Brain microvascular endothelial cell (primary cell): ENCODE results near the gene ACOD1.
"Not testable (repeated sequence)": the region's sequence is repeated elsewhere in the genome, so short reads cannot be mapped to it uniquely, and the experiment has no call there.

Experiments used
- DNase-seq: peaks from one replicate; pipeline ENCODE4 v3.0.0-alpha.2; 2020
- H3K27ac ChIP-seq: fragments of 250-450 bp; sonication (Bioruptor Pico); 2 replicates; pipeline ENCODE4 v1.5.1; 2020; ENCODE audit warnings: mild to moderate bottlenecking, moderate library complexity
- H3K27me3 ChIP-seq: fragments of 250-450 bp; sonication (Bioruptor Pico); replicated peaks from 2 replicates; pipeline ENCODE4 v1.5.1; 2020; ENCODE audit warnings: mild to moderate bottlenecking
- H3K36me3 ChIP-seq: fragments of 250-450 bp; sonication (Bioruptor Pico); replicated peaks from 2 replicates; pipeline ENCODE4 v1.5.1; 2020; ENCODE audit warnings: mild to moderate bottlenecking
- H3K4me3 ChIP-seq: 2 replicates; pipeline ENCODE4 v1.5.1; 2011; ENCODE audit warnings: low read depth, mild to moderate bottlenecking, control low read depth, low read length, moderate library complexity
- CTCF ChIP-seq: IDR thresholded peaks from 2 replicates; pipeline ENCODE4 v1.5.1; 2011; ENCODE audit warnings: low read depth, mild to moderate bottlenecking, moderate library complexity, low read length, control low read depth, inconsistent platforms; ENCODE audit errors: missing control alignments
- in situ Hi-C: cut with HindIII; loops from 2 replicates; pipeline ENCODE4 v1.10.0; 2017; ENCODE audit warnings: low sequenced_read_pairs, low pct_ligation_motif_present

The ACOD1 gene

DNA sequence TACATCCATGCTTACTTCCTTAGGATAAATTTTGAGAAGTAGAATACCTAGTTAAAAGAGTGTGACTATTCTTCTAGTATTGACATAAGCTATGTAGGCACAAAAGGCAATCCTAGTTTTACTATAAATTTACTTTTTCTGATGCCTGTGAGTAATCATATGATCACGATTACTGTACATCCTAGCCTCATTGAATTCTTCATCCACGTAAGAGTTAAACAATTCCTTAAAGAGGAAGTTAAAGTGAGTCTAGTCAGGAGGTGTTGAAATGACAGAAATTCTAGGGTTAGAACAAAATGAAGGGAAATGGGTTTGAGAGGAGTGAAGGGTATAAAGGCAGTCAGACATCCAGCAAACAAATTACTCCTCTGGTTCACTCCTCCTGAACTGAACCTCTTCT is at the start of gene ACOD1:
Gene ACOD1 (plus strand): TSS at position 363 of the 400 bp plus-strand sequence. CDS start 48 bp downstream, outside the sequence.
- in situ Hi-C loops, result no loop called here
- Histone ChIP-seq H3K27me3 (no peaks in the 10 kb centered on the region), H3K27ac (no peak within 1 kb of the TSS), H3K36me3 (no peaks in the 10 kb centered on the region), H3K4me3 (no peak within 1 kb of the TSS)
- no peak for DNase-seq
- no peak for TF ChIP-seq CTCF

- H3K27ac ChIP-seq, H3K36me3 ChIP-seq, H3K4me3 ChIP-seq, in situ Hi-C loops, DNase-seq, H3K27me3 ChIP-seq: not testable (repeated sequence)
Measured at GRCh38 chr13:76899066-76899465, 49.2 kb upstream of the ACOD1 start.

DNA sequence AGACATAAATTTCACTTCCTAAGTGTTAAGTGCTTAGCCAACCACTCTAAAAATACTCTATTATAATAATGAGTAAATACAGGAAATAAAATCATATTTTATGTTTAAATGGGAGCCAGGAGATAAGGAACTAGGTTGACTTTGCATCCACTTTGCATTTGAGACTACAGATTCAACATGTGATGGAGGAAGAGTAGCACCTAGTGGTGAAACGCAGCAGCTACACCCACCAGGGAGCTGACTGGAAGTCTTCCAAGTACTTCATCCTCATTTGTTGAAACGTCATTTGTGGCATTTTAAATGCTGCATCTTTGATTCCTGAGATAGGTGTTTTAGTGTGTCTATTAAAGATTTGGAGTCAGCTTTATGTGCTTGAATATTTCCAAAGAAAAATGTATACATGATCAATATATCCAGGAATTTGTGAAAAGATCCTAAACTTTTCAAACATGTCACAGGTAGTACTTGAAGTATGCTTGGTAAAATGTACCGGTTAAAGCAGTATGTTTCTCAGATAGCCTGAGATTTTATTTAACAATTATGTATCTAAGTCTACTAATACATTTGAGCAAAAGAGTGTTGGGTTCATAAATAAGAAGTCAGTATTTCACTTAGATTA is 44.7 kb upstream of the ACOD1 start:
- no peaks in the 10 kb centered on the region for H3K27me3 ChIP-seq
- peak; percentile 74 for DNase-seq
- in situ Hi-C loops, result loop anchor here (25.0 kb wide), 1 partner anchor 1041 kb away; no protein-coding TSS in a partner anchor
- H3K4me3 ChIP-seq, result no peak overlapping the region
- H3K36me3 ChIP-seq, result no peaks in the 10 kb centered on the region
- peak; percentile 99 for TF ChIP-seq CTCF
- no peak overlapping the region for H3K27ac ChIP-seq

DNA sequence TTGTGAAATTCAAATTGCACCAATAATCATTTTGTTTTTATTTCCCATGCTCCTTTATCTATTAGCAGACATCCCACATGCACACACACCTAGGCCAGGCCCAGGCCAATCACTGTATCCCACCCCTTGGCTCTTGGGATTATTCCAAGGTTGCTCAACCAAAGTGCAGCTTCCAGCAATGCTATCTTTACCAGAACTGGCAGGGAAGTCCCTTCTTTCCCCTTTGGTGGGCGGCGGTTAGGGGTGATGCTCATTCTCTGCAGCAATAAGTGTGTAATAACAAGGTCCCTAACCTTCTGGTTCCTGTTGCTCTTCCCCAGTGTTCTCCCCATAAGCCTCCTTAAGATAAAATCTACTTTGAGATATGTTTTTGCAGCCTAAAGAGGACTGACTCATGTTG is 43.8 kb upstream of the ACOD1 start:
- no peak for TF ChIP-seq CTCF
- Histone ChIP-seq H3K27ac (no peak overlapping the region), H3K27me3 (no peaks in the 10 kb centered on the region), H3K4me3 (no peak overlapping the region), H3K36me3 (no peaks in the 10 kb centered on the region)
- no peak for DNase-seq
- in situ Hi-C loops, result loop anchor here (25.0 kb wide), 1 partner anchor 1042 kb away; no protein-coding TSS in a partner anchor

DNA sequence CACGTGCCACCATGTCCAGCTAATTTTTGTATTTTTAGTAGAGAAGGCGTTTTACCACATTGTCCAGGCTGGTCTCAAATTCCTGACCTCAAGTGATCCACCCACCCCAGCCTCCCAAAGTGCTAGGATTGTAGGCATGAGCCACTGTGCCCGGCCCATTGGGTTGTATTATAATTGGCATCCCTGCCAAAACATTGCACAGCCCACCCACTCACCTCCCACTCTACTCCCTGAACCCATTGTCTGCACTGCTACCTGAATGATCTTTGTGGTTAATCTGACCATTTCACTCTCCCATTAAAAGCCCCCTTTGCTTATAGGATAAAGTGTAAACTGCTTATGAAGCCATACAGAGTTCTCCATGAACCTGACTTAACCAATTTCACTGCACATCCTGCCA is 35.8 kb upstream of the ACOD1 start:
- Histone ChIP-seq H3K27me3 (no peaks in the 10 kb centered on the region), H3K36me3 (no peaks in the 10 kb centered on the region), H3K4me3 (no peak overlapping the region), H3K27ac (no peak overlapping the region)
- no peak for DNase-seq
- no peak for TF ChIP-seq CTCF
- in situ Hi-C loops, result loop anchor here (25.0 kb wide), 1 partner anchor 1050 kb away; no protein-coding TSS in a partner anchor

DNA sequence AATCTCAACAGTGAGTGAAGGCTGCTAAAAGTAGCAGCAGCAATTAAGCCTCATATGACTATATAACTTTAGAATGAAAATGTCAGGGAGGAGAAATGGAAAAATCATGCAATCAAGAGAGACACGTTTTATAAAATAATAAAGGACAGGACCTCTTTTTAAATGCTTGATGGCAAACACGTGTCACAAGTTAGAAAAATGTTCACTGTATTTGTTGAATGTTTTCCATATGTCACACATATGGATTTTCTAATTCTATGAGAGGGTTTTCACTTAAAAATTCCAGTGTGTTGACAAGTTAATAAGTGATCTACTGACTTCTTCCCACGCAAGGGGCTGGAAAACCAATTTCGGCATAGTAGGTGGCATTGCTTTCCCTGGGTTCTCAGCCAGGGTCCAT is 34.4 kb upstream of the ACOD1 start:
- no peak for DNase-seq
- H3K27me3 ChIP-seq, result no peaks in the 10 kb centered on the region
- no peak overlapping the region for H3K27ac ChIP-seq
- H3K36me3 ChIP-seq, result no peaks in the 10 kb centered on the region
- H3K4me3 ChIP-seq, result no peak overlapping the region
- TF ChIP-seq CTCF, result no peak
- in situ Hi-C loops, result loop anchor here (25.0 kb wide), 1 partner anchor 1052 kb away; no protein-coding TSS in a partner anchor
